ENCODE results near the gene JCHAIN.
A peak's percentile ranks its signal among the peaks of the same experiment; 100 is the strongest.
"Not testable (repeated sequence)": the region's sequence is repeated elsewhere in the genome, so short reads cannot be mapped to it uniquely, and the experiment has no call there.

Gene JCHAIN

DNA sequence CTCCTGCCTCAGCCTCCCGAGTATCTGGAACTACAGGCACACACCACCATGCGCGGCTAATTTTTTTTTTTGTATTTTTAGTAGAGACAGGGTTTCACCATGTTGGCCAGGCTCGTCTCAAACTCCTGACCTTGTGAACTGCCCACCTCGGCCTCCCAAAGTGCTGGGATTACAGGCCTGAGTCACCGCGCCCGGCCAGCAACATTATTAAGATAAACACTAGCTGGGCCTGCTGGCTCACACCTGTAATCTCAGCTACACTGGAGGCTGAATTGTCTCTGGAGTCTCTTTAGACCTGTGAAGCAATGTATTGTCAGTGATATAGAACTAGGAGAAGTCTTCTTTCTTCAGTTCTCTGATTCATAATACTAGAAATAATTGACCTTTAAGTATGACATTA is 32.1 kb upstream of the JCHAIN start:
- in situ Hi-C loops (cut with HindIII; ENCODE audit: low pct_ligation_motif_present, low pct_unique_long_range_greater_than_20kb, low sequenced_read_pairs); DNase-seq: not testable (repeated sequence)

DNA sequence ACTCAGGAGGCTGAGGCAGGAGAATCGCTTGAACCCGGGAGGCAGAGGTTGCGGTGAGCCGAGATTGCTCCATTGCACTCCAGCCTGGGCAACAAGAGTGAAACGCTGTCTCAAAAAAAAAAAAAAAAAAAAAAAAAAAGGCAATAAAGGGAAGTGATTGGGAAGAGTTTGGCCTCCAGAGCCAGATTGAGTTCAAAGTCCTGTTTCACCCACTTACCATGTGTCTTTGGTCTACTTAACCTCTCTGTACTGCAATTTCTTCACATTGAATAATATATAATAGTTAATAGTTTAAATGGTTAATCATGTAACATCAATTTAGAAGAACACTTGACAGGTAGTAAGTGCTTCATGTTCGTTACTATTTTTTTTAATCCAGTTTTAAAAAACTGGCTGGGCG is 28.3 kb upstream of the JCHAIN start:
- in situ Hi-C loops (cut with HindIII; ENCODE audit: low pct_ligation_motif_present, low pct_unique_long_range_greater_than_20kb, low sequenced_read_pairs); DNase-seq: not testable (repeated sequence)

DNA sequence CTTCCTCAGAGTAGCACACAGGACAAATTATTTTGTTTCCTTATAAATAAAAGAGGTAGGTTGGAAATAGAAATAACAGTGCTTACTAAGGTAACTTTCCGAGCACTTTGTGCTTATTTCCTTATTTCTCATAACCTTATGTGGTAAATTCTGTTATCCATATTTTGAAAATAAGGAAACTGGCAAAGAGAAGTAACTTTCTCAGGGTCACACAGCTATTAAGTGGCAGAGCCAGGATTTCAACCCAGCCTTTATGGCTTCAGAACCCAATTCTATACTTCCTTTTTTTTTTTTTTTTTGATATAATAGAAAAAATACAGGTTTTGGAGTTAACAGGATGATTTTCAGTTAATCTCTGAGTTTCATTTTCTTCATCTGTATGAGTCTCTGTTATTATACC is 25.4 kb upstream of the JCHAIN start:
- no peak for DNase-seq
- in situ Hi-C loops (cut with HindIII; ENCODE audit: low pct_ligation_motif_present, low pct_unique_long_range_greater_than_20kb, low sequenced_read_pairs) = no loop called here

DNA sequence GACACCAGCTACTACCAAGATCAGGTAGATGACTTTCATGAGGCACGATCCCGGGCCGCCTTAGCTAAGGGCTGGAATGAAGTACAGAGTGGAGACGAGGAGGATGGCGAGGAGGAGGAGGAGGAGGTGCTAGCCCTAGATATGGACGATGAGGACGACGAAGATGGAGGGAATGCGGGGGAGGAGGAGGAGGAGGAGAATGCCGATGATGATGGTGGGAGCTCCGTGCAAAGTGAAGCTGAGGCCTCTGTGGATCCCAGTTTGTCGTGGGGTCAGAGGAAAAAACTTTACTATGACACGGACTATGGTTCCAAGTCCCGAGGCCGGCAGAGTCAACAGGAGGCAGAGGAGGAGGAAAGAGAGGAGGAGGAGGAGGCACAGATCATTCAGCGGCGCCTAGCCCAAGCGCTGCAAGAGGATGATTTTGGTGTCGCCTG is 22.5 kb upstream of the JCHAIN start:
- DNase-seq = no peak
- in situ Hi-C loops (cut with HindIII; ENCODE audit: low pct_ligation_motif_present, low pct_unique_long_range_greater_than_20kb, low sequenced_read_pairs) = no loop called here

DNA sequence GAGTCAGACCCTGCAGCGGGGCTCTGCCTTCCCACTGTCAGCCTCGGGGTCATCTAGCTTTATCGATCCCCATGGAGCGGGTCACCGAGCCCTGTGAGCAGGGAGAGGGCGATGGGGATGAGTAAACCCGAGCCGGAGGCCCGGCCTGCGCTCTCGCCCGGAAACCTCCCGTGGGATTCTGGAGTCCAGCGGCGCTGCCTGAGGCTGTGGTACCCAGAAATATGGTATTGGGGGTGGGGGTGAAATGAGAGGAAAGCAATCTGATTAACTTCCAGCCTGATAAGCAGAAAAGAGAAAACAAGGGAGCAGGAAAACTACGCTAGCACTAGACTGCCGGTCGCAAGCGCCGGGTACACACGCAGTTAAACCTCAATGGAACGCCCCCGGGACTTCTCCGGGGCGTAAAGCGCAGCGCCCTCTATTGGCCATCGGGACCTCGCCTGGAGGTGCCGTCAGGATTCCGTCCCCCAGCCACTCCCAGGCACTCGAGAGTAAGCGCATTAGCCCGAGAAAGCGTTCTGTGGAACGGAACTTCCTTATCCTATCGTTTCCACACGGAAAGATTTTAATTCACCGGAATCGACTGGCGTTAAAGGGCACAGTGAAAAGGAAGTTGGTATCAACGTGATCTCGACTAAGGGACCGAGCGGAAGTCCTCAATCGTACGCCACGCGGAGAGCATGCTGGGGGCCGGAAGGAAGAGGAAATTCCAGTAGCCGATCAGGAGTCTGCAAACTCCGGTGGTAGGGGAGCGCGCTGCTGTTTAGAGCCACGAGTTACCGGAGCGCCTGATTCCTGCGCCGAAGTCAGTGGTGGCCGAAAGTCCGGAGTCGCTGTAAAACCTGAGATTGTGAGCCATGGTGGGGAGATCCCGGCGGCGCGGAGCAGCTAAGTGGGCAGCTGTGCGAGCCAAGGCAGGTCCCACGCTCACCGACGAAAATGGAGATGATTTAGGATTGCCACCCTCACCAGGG is 21.8 kb upstream of the JCHAIN start, which contains the start of gene UTP3:
Gene UTP3, plus strand, starts transcription at position 712 of the 974 bp plus-strand sequence. Its CDS starts 146 bp downstream, at position 858.
- in situ Hi-C loops (cut with HindIII; ENCODE audit: low pct_ligation_motif_present, low pct_unique_long_range_greater_than_20kb, low sequenced_read_pairs) = no loop called here
- DNase-seq = peak; percentile 98

DNA sequence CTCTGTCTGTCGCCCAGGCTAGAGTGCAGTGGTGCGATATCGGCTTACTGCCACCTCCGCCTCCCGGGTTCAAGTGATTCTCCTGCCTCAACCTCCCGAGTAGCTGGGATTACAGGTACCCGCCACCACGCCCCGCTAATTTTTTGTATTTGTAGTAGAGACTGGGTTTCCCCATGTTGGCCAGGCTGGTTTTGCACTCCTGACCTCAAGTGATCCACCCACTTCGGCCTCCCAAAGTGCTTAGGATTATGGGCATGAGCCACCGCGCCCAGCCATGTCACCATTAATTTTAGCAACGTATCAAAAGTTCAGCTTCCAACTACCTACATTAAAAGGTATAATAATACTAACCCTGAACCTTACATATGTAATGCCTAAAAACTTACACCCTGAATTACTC is 21.1 kb upstream of the JCHAIN start:
- in situ Hi-C loops (cut with HindIII; ENCODE audit: low pct_ligation_motif_present, low pct_unique_long_range_greater_than_20kb, low sequenced_read_pairs) = no loop called here
- DNase-seq = no peak

DNA sequence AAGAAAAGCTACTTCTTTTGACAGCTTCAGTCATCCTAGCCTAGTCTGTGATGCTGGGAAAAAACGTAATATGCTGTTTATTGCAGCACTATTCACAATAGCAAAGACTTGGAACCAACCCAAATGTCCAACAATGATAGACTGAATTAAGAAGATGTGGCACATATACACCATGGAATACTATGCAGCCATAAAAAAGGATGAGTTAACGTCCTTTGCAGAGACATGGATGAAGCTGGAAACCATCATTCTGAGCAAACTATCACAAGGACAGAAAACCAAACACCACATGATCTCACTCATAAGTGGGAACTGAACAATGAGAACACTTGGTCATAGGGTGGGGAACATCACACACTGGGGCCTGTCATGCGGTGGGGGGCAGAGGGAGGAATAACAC is 15.8 kb upstream of the JCHAIN start:
- DNase-seq; in situ Hi-C loops (cut with HindIII; ENCODE audit: low pct_ligation_motif_present, low pct_unique_long_range_greater_than_20kb, low sequenced_read_pairs): not testable (repeated sequence)

DNA sequence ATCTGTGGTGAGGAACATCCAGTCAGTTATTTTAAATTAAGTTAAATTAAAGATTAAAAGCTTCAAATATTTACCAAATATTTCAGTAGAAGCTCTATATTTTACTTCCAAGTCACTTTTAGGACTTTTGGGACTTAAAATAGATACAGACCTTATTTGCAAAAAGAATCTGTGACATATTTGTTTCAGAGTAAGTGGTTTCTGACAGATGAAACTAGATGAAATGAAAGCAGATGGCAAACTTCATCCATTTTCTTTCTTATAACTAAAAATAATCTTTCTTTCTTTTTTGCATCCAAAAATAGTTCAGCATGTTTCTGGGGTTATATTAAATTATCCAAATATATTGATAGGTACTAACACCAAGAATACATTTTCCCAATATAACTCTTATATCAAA is 15.4 kb upstream of the JCHAIN start:
- in situ Hi-C loops (cut with HindIII; ENCODE audit: low pct_ligation_motif_present, low pct_unique_long_range_greater_than_20kb, low sequenced_read_pairs) = no loop called here
- DNase-seq = no peak

DNA sequence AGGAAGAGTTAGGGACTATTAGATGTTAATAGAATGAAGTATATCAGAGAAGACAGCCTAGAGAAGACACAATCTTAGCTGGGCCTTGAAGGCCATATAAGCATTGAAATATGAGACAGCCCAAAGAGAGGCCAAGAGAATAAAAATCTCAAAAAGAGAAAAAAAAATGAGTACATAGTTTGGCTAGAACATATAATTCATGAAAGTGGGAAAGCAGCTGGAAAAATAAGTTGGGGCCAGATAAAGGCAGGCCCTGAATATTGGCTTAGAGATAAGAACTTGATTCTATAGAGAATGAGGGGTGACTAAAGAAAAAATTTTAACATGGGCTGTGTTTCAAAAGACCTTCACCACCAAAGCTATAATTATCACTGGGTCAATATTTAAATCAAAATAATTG is 14.6 kb upstream of the JCHAIN start:
- DNase-seq = no peak
- in situ Hi-C loops (cut with HindIII; ENCODE audit: low pct_ligation_motif_present, low pct_unique_long_range_greater_than_20kb, low sequenced_read_pairs) = no loop called here

DNA sequence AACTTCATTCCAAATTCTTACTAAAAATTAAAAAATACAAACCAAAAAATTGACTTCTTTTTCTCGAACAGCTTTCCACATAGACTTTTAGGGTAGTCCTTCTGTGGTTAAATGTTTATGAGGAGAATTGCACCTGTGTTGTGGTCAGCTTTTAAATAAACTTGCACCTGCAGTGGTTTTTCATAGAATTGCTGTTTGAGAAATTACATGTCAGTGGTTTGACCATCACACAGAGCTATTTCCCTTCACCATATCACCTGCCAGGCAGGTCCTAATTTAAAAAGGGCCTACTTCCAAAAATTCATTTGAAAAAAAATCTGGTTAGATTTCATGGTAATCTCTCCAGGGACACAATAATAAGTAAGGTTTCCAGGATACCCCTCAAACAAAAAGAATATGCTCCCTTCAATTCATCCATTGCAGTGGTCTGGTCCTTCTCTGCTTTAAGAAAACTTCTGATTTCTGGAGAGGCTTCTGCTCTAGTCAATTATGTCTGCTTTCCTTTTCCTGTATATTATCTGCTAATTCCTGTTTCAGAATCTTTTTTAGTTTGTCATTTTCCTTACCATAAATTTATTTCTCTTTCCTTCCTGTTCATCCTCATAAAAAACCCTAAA is 12.2 kb upstream of the JCHAIN start:
- in situ Hi-C loops (cut with HindIII; ENCODE audit: low pct_ligation_motif_present, low pct_unique_long_range_greater_than_20kb, low sequenced_read_pairs) = no loop called here
- DNase-seq = no peak

DNA sequence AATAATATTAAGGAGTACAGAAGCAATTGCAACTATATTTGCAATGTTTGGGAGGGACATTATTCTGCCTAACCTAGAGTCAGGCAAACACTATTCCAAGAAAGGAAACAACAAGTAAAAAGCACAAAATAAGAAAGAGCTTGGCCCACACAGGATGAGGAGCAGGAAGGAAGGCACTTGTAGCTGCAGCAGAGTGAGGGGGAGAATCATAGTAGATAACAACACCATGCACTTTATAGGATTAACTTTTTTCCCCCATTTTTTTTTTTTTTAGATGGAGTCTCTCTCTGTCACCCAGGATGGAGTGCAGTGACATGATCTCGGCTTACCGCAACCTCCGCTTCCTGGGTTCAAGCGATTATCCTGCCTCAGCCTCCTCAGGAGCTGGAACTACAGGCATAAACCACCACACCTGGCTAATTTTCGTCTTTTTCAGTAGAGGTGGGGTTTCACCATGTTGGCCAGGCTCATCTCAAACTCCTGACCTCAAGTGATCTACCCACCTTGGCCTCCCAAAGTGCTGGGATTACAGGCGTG is 10.3 kb upstream of the JCHAIN start:
- in situ Hi-C loops (cut with HindIII; ENCODE audit: low pct_ligation_motif_present, low pct_unique_long_range_greater_than_20kb, low sequenced_read_pairs) = no loop called here
- no peak for DNase-seq

DNA sequence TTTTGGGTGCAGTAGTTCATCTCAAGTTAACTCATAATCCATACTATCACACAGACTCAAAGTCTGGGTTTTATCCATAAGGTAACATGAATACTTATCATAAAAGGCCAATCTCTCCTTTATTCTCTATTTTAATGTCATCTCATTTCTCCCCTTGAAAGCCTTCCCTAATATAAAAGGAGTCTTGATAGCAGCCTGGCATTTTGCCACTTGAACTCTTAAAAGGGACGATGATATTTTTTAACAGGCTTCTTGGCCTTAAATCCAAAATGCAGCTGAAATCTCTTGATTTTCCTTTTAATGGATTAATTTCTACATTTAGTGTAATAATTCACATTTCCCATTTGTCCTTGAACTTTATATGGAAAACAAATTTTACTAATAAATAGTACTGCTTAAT is 8.4 kb upstream of the JCHAIN start:
- in situ Hi-C loops (cut with HindIII; ENCODE audit: low pct_ligation_motif_present, low pct_unique_long_range_greater_than_20kb, low sequenced_read_pairs) = no loop called here
- DNase-seq = no peak

DNA sequence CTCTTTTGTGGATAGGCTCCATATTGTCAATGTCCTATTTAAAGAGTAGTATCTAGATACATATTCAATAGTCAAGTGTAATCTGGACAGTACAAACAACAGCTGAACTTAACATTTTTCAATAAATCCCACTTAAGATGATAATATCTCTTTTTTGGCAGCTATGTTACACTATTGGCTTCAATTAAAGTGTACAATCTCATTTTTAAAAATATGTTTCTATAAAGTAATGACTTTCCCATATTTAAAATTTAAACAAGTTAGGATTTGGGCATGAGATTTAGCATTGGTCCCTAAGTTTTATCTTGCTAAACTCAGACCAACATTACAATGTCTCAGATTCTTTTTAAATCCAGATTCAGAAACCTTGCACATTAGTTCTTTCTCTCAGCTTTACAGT is 7.9 kb upstream of the JCHAIN start:
- in situ Hi-C loops (cut with HindIII; ENCODE audit: low pct_ligation_motif_present, low pct_unique_long_range_greater_than_20kb, low sequenced_read_pairs) = no loop called here

DNA sequence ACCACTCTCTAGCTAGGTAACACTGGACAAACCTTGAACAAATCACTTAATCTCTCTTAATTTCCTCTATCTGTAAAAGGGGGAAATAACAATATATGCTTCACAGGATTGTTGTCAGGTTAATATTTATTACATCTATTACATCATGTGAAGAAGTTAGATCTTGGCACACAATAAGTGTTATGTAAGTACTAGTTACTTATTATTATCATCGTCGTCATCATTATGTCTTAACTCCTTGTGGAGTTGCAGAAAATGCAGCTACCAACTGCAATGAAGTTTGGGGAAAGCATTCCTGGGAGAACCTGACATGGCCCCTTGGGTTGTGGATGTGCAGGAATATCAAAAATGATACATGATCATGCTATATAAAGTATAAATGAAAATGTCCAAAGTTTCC is 4.8 kb upstream of the JCHAIN start:
- in situ Hi-C loops (cut with HindIII; ENCODE audit: low pct_ligation_motif_present, low pct_unique_long_range_greater_than_20kb, low sequenced_read_pairs) = no loop called here
- DNase-seq = peak; percentile 52

More for the DNA sequence above, 7.9 kb upstream of the JCHAIN start:
- DNase-seq = no peak

DNA sequence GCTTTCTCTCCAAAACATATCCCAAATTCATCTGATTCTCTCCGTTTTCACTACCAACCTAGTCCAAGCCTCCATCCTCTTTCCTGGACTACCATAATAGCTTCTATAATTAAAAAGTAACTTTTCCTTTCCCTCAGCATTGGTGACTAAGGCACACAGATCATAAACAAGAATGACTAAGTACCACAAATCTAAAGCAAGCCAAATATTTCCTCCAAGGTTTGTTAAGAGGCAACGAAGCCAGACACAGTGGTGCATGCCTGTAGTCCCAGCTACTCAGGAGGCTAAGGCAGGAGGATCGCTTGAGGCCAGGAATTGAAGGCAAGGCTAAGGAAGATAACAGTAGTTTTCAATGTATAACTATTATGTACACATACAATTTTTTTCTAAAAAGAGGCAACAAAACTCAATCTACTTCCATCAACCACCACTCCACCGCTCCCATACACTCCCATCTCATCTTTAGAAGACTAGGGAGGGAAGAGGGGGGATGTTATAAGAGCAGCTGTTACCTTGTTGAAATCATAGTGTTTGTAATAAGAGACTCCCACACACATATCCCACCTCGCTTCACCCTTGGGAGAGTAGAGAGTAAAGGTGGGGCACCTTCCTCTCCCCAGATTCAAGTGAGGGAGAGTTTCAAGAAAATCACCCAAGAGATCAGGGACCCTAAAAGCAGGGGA is 4.2 kb upstream of the JCHAIN start:
- DNase-seq = peak; percentile 82
- in situ Hi-C loops (cut with HindIII; ENCODE audit: low pct_ligation_motif_present, low pct_unique_long_range_greater_than_20kb, low sequenced_read_pairs) = no loop called here

DNA sequence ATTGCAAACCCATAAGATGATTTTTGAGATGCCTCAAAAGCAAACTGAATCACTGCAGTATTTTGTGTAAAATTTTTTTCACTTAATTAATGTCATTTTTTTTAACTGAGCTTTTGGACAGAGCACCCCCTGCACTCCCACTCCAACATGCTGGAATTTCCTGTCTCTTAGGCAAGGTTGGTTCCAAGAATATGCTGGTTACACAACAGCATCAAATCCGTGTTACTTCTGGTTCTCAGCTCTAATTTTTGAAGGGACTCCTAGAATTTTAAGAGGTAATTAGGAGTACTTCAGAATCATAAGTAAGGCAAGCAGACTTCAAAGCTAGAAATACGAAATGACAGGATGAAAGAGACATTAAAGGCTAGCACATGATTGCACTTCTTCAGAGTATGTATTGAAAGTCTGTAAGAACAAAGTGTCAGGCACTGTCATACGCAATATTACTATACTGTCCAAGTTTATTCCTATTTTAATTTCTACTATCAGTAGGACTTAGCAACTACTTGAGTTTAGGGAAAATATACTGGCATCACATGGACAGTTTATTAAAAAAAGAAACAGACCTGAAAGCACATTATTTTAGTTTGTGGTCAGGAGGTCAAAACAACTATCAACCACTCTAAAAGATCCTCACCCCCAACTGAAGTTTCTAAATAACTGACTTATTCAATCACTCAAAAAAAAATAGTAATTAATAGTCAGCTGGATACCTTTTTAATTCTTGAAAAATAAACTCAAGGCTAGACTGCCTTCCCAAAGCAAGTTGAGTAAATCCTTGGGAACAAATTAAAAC is 1.6 kb upstream of the JCHAIN start:
- in situ Hi-C loops (cut with HindIII; ENCODE audit: low pct_ligation_motif_present, low pct_unique_long_range_greater_than_20kb, low sequenced_read_pairs) = no loop called here
- DNase-seq = no peak

DNA sequence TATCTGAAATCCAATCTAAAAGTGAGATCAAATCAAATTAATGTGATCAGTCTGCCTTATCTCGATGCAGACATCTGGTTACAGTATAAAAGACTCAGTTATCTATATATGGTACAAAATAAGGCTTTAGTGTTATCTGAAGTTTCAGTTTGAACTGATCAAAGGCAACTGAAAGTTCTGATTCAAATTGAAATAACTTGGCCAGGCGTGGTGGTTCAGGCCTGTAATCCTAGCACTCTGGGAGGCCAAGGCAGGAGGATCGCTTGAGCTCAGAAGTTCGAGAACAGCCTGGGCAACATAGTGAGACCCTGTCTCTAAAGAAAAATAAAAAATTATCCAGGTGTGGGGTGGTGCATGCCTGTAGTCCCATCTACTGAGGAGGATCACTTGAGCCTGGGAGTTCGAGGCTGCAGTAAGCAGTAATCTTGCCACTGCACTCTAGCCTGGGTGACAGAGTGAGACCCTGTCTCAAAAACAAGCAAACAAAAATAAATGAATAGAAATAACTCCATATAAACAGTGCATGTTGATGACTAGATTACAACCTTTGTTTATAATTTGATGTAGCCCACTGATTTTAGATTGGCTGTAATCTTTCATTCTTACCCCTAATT is 4.9 kb downstream of the JCHAIN start:
- DNase-seq; in situ Hi-C loops (cut with HindIII; ENCODE audit: low pct_ligation_motif_present, low pct_unique_long_range_greater_than_20kb, low sequenced_read_pairs): not testable (repeated sequence)

DNA sequence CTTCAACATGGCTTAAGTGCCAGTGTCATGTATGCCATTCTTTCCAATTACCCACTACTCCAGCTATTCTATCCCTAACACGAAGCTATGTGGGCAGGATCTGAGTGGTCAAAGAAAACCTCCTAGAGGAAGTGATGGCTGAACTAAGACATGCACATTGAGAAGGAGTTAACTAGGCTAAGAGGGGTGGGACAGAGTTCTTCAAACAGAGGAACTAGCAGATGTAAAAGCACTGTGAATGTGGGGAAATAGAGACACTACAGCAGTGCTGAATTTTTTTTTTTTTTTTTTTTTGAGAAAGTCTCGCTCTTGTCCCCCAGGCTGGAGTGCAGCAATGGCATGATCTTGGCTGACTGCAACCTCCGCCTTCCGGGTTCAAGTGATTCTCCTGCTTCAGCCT is 6.2 kb downstream of the JCHAIN start:
- in situ Hi-C loops (cut with HindIII; ENCODE audit: low pct_ligation_motif_present, low pct_unique_long_range_greater_than_20kb, low sequenced_read_pairs) = no loop called here
- no peak for DNase-seq
